Measurements from ENCODE around the gene ANKRD23.
"Not testable (repeated sequence)": the region's sequence is repeated elsewhere in the genome, so short reads cannot be mapped to it uniquely, and the experiment has no call there.

ANKRD23 gene

DNA sequence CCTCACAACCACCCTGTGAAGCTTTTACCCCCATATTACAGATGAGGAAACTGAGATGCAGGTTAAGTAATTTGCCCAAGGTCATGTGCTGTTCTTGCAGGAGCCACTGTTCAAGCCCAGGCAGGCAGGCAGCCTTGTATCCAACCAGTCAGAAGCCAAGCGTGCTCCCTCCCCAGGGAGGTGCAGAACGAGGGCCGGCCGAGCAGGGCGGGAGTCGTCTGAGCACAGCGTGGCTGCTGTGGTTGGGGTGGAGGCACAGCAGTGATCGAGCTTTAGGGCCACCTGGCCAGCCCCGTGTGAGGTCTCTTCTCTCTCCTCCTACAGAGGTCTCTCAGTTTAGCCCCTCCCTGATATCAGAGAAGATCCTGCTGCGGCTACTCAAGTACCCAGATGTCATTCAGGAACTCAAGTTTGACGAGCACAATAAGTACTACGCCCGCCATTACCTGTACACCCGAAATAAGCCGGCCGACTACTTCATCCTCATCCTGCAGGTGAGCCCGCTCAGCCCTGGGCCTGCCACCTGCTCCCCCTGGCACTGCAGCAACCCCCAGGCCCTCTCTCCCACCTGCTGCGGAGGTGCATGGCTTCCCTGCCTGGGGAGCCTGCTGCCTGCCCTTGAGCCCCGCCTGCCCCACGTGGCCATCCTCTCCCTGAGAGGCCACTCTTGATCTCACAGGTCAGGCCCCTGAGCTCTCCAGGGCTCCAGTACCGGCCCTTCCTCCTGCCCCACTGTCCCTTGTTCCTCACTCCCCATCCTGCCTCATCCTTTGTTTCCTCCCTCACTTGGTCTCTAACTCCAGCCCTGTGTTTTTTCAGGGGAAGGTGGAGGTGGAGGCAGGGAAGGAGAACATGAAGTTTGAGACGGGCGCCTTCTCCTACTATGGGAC is 44.8 kb downstream of the ANKRD23 start:
- no peak overlapping the region for H3K4me3 ChIP-seq (ENCODE audit: low read depth, low read length)
- in situ Hi-C loops (cut with HindIII; ENCODE audit: low sequenced_read_pairs), result no loop called here
- TF ChIP-seq, protein P1, sequence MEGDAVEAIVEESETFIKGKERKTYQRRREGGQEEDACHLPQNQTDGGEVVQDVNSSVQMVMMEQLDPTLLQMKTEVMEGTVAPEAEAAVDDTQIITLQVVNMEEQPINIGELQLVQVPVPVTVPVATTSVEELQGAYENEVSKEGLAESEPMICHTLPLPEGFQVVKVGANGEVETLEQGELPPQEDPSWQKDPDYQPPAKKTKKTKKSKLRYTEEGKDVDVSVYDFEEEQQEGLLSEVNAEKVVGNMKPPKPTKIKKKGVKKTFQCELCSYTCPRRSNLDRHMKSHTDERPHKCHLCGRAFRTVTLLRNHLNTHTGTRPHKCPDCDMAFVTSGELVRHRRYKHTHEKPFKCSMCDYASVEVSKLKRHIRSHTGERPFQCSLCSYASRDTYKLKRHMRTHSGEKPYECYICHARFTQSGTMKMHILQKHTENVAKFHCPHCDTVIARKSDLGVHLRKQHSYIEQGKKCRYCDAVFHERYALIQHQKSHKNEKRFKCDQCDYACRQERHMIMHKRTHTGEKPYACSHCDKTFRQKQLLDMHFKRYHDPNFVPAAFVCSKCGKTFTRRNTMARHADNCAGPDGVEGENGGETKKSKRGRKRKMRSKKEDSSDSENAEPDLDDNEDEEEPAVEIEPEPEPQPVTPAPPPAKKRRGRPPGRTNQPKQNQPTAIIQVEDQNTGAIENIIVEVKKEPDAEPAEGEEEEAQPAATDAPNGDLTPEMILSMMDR (IDR thresholded peaks at IDR 0.05; ENCODE audit: low read depth, low read length, missing control alignments), result no peak
- no peak for DNase-seq (ENCODE audit: low read depth)

DNA sequence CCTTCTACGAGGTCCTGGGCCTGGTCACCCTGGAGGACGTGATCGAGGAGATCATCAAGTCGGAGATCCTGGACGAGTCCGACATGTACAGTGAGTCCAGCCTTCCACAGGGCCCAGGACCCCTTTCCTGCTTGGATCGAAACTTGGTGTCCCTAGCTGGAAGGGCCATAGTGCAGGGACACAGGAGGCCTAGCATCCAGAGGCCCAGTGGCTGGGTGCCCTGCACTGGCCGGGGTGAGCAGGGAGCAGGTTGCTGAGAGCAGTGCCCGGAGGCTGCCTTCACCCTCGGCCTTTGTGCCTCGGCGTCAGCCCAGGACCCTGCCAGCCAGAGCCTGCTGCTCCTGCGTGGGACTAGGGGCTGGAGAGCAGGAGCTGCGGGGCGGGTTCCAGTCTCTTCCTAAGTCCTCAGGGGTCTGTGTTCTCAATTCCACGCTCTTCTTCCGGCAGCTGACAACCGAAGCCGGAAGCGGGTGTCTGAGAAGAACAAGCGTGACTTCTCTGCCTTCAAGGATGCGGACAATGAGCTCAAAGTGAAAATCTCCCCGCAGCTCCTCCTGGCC is 46.7 kb downstream of the ANKRD23 start:
- in situ Hi-C loops (cut with HindIII; ENCODE audit: low sequenced_read_pairs), result no loop called here
- no peak overlapping the region for H3K4me3 ChIP-seq (ENCODE audit: low read depth, low read length)
- TF ChIP-seq, protein P1 (IDR thresholded peaks at IDR 0.05; ENCODE audit: low read depth, low read length, missing control alignments), result no peak
- DNase-seq (ENCODE audit: low read depth), result no peak

DNA sequence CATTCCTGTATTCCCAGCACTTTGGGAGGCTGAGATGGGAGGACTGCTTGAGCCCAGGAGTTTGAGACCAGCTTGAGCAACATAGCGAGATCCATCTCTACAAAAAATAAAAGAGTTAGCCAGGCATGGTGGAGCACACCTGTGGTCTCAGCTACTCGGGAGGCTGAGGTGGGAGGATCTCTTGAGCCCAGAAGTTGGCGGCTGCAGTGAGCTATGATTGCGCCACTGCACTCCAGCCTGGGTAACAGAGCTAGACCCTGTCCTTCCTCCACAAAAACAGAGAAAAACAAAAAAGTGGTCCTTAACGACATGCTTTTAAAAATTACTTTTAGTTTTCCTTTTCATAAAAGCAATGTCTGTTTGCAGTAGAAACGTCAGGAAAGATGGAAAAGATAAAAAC is 47.3 kb downstream of the ANKRD23 start:
- DNase-seq (ENCODE audit: low read depth); in situ Hi-C loops (cut with HindIII; ENCODE audit: low sequenced_read_pairs); H3K4me3 ChIP-seq (ENCODE audit: low read depth, low read length): not testable (repeated sequence)

- in situ Hi-C loops (cut with HindIII; ENCODE audit: low sequenced_read_pairs), result no loop called here
- H3K4me3 ChIP-seq (ENCODE audit: low read depth, low read length), result no peak overlapping the region
- TF ChIP-seq, protein P1 (IDR thresholded peaks at IDR 0.05; ENCODE audit: low read depth, low read length, missing control alignments), result no peak
- no peak for DNase-seq (ENCODE audit: low read depth)
Observed at GRCh38 chr2:96795076-96795475, 48.7 kb downstream of the ANKRD23 start.

- TF ChIP-seq, protein P1 (IDR thresholded peaks at IDR 0.05; ENCODE audit: low read depth, low read length, missing control alignments), result no peak
- no peak for DNase-seq (ENCODE audit: low read depth)
- H3K4me3 ChIP-seq (ENCODE audit: low read depth, low read length), result no peak overlapping the region
- in situ Hi-C loops (cut with HindIII; ENCODE audit: low sequenced_read_pairs), result no loop called here
Observed at GRCh38 chr2:96792772-96793749, 50.8 kb downstream of the ANKRD23 start.

- DNase-seq (ENCODE audit: low read depth), result no peak
- in situ Hi-C loops (cut with HindIII; ENCODE audit: low sequenced_read_pairs), result no loop called here
- H3K4me3 ChIP-seq (ENCODE audit: low read depth, low read length), result no peak overlapping the region
- TF ChIP-seq, protein P1 (IDR thresholded peaks at IDR 0.05; ENCODE audit: low read depth, low read length, missing control alignments), result no peak
Observed at GRCh38 chr2:96789245-96789617, 54.6 kb downstream of the ANKRD23 start.
